PC-9 (cell line): ENCODE measurements around the gene RAB40AL. TPM values are rescaled to one million over a fixed set of nuclear protein-coding genes. Genes with fewer than 3 reads are reported as not detected.

Source experiments
- BruUV-seq: library from RNA; stranded (reverse); fragments of 400-500 nt; replicated peaks from 2 replicates; lab custom pipeline; 2021; lab: Mats Ljungman, UMichigan
- CTCF ChIA-PET: fragments of 300-600 bp; sonication (Branson Sonifier 250); formaldehyde crosslinking; loops from one replicate; lab custom pipeline; 2022; ENCODE audit warnings: antibody characterized with exemption; lab: Charles Lee
- POLR2A ChIA-PET: fragments of 300-600 bp; sonication (Branson Sonifier 250); formaldehyde crosslinking; loops from one replicate; lab custom pipeline; 2022; ENCODE audit warnings: antibody characterized with exemption; ENCODE audit not compliant: unreplicated experiment; lab: Charles Lee
- DNase-seq, 2 experiments: peaks; one replicate each; pipeline versions ENCODE4 v3.0.0 to v3.0.0-alpha.2; 2015 to 2022; ENCODE audit warnings: mixed read lengths in 1 of 2
- H2AFZ ChIP-seq: fragments of 200-600 bp; sonication (generic); 2 replicates; pipeline ENCODE4 v1.8.1; 2017; ENCODE audit warnings: antibody characterized with exemption
- H3F3A ChIP-seq: fragments of 200-600 bp; sonication (generic); 2 replicates; pipeline ENCODE4 v1.8.1; 2017; ENCODE audit warnings: antibody characterized with exemption, mild to moderate bottlenecking, low read depth; ENCODE audit not compliant: insufficient read depth
- H3K27ac ChIP-seq: fragments of 200-600 bp; sonication (generic); 2 replicates; pipeline ENCODE4 v1.6.1; 2016; ENCODE audit warnings: mixed run types
- H3K27me3 ChIP-seq: fragments of 200-600 bp; sonication (generic); 2 replicates; pipeline ENCODE4 v1.6.1; 2016; ENCODE audit warnings: low read depth, mixed run types; ENCODE audit not compliant: insufficient read depth
- H3K36me3 ChIP-seq: fragments of 200-600 bp; sonication (generic); 2 replicates; pipeline ENCODE4 v1.6.1; 2016; ENCODE audit warnings: low read depth, mixed run types
- H3K4me1 ChIP-seq: fragments of 200-600 bp; sonication (generic); replicated peaks from 2 replicates; pipeline ENCODE4 v1.6.1; 2016; ENCODE audit warnings: mixed run types; ENCODE audit not compliant: insufficient read depth
- H3K4me2 ChIP-seq: fragments of 200-600 bp; sonication (generic); 2 replicates; pipeline ENCODE4 v1.6.1; 2017; ENCODE audit warnings: mixed run types
- H3K4me3 ChIP-seq: fragments of 200-600 bp; sonication (generic); 2 replicates; pipeline ENCODE4 v1.6.1; 2016; ENCODE audit warnings: mixed run types
- H3K79me2 ChIP-seq: fragments of 200-600 bp; sonication (generic); 2 replicates; pipeline ENCODE4 v1.6.1; 2017; ENCODE audit warnings: low read depth, mixed run types
- H3K9me2 ChIP-seq: fragments of 200-600 bp; sonication (generic); 2 replicates; pipeline ENCODE4 v1.8.1; 2017; ENCODE audit warnings: mild to moderate bottlenecking; ENCODE audit not compliant: insufficient read depth
- H3K9me3 ChIP-seq: fragments of 200-600 bp; sonication (generic); 2 replicates; pipeline ENCODE4 v1.8.1; 2016; ENCODE audit warnings: low read depth; ENCODE audit not compliant: insufficient read depth
- H4K20me1 ChIP-seq: fragments of 200-600 bp; sonication (generic); 2 replicates; pipeline ENCODE4 v1.8.1; 2017; ENCODE audit not compliant: insufficient read depth
- EZH2 ChIP-seq: fragments of 200-600 bp; sonication (generic); IDR thresholded peaks from 2 replicates; pipeline ENCODE4 v1.8.0; 2017; ENCODE audit warnings: antibody characterized with exemption, low read depth
- intact Hi-C: fragments of 100-400 bp; cut with micrococcal nuclease; formaldehyde crosslinking; loops from one replicate; pipeline ENCODE4 v1.10.0; 2022; ENCODE audit not compliant: unreplicated experiment
- total RNA-seq: library from RNA; stranded (reverse); gene quantifications from 2 replicates; pipeline ENCODE4 v1.2.3, GENCODE V29; 2021
- TF ChIP-seq, protein P1 (sequence below): fragments of 200-600 bp; sonication (generic); conservative IDR thresholded peaks from 2 replicates; pipeline ENCODE4 v1.6.1; 2017; ENCODE audit warnings: mixed run types, antibody characterized with exemption, mild to moderate bottlenecking, moderate library complexity

Gene RAB40AL
- total RNA-seq, 1 experiment from 2014 or later: 2.1 TPM

GRCh38 chrX:102985192-102985591 is 48.1 kb downstream of the RAB40AL start:
- H3K4me1 ChIP-seq: no peaks in the 10 kb centered on the region
- H3K9me3 ChIP-seq: no peaks in the 10 kb centered on the region
- CTCF ChIA-PET: no interaction called here
- DNase-seq: no peak
- intact Hi-C loops: no loop called here
- H3K9me2 ChIP-seq: no peaks in the 10 kb centered on the region
- POLR2A ChIA-PET: no interaction called here
- TF ChIP-seq EZH2: no peak
- TF ChIP-seq, protein P1, sequence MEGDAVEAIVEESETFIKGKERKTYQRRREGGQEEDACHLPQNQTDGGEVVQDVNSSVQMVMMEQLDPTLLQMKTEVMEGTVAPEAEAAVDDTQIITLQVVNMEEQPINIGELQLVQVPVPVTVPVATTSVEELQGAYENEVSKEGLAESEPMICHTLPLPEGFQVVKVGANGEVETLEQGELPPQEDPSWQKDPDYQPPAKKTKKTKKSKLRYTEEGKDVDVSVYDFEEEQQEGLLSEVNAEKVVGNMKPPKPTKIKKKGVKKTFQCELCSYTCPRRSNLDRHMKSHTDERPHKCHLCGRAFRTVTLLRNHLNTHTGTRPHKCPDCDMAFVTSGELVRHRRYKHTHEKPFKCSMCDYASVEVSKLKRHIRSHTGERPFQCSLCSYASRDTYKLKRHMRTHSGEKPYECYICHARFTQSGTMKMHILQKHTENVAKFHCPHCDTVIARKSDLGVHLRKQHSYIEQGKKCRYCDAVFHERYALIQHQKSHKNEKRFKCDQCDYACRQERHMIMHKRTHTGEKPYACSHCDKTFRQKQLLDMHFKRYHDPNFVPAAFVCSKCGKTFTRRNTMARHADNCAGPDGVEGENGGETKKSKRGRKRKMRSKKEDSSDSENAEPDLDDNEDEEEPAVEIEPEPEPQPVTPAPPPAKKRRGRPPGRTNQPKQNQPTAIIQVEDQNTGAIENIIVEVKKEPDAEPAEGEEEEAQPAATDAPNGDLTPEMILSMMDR: no peak
- H3K27ac ChIP-seq: no peak overlapping the region
- H3K27me3 ChIP-seq: no peaks in the 10 kb centered on the region
- no peaks in the 10 kb centered on the region for H3K36me3 ChIP-seq
- no peak overlapping the region for H3K4me3 ChIP-seq
- H3F3A ChIP-seq: no peaks in the 10 kb centered on the region
- H3K79me2 ChIP-seq: no peaks in the 10 kb centered on the region
- no peaks in the 10 kb centered on the region for H4K20me1 ChIP-seq
- H3K4me2 ChIP-seq: no peak overlapping the region
- H2AFZ ChIP-seq: no peak overlapping the region
- BruUV-seq: no TSS peak

Other genes with a start within 250 kb of the RAB40AL start
- gene GPRASP2, start 224.8 kb upstream of the RAB40AL start, total RNA-seq: 5.3 and 6.2 TPM in 2 replicates
- 3.5 and 5.3 TPM in 2 replicates for gene GPRASP3, start 216.5 kb upstream of the RAB40AL start, total RNA-seq
- not detected in 2 replicates for gene BEX1, start 126.9 kb downstream of the RAB40AL start, total RNA-seq
- not detected in 2 replicates for gene NXF3, start 155.9 kb downstream of the RAB40AL start, total RNA-seq